ENCODE results near the gene SLC6A9.

Gene SLC6A9

DNA sequence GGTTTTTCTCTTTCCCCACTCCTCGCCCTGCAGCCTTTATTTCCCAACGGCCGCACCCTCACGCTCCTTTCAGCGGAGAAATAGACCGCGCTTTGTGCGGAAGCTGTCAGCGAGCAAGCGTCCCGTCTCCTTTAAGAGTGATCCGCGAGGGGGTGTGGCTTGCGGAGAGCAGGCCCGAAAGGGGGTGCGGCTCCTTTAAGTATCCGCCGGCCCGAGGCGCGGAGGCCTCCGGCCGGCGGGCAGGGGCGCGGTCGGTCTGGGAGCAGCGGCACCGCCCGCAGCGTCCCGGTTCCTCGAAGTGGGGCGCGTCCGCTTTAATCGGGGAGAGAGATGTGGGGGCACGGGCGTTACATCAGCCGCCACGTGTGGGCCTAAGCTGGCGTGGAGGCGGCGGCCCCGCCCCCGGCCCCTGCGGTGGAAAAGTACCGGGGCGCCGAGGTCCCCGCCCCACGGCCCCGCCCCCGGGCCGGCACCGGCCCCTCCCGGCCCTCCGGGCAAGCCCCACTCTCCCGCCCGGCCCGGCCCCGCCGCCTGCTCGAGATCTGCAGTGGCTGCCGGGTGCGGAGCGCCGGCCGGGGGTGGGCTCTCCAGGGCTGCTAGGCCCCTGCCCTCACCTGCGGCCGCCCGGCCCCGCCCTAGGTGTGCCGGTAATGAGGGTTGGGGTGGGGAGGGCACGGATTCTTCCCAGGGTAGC lies 1.2 kb downstream of the SLC6A9 start:
- in situ Hi-C loops (cut with MboI; ENCODE audit: low sequenced_read_pairs): no loop called here

GRCh38 chr1:44029260-44029910 lies 1.9 kb downstream of the SLC6A9 start:
- in situ Hi-C loops (cut with MboI; ENCODE audit: low sequenced_read_pairs): no loop called here

GRCh38 chr1:44027320-44027719 lies 3.9 kb downstream of the SLC6A9 start:
- in situ Hi-C loops (cut with MboI; ENCODE audit: low sequenced_read_pairs): no loop called here

DNA sequence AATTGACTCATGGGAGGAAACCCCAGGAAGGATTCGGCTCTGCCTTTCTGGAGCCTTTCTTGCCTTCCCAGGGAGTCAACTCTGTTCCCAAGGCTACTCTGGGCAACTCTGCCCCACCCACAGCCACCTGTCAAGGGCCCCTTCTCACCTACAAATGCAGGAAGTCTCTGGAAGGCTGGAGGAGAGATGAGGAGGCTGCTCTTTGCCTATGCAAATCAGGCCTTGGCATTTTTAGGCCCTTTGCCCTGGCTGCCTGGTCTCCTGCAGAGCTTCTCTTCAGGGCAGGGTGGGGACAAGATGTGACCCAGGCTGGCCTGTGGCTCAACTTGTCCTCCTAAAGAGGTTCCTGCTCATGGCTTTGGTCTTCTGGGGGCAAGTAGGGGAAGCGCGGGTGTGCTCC lies 5.4 kb downstream of the SLC6A9 start:
- in situ Hi-C loops (cut with MboI; ENCODE audit: low sequenced_read_pairs): no loop called here

DNA sequence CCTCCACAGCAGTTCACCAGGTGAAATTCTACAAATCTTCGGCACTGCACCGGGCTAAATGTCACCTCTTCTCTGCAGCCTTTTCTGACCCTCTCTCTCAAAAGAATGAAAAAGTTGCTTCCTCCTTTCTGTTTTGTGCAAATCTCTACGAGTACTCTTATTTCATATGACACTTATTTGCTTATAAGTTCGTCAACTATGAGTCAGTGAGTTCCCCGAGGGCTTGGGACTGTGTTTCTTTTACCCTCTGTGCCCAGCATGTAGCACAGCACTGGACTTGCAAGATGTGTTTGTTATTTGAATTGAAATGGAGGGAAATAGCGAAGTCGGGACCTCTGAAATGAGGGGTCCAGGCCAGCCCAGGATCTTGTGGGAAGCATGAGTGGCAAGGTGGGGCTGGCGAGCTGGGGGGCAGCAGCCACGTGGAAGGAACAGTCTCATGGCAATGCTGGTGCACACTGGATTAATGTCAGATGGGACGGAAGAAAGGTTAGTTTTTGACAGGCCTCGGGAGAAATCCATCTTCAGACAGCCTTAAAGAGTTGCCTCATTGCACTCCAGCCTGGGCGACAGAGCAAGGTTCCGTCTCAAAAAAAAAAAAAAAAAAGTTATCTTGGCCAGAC lies 6.2 kb downstream of the SLC6A9 start:
- in situ Hi-C loops (cut with MboI; ENCODE audit: low sequenced_read_pairs): no loop called here

DNA sequence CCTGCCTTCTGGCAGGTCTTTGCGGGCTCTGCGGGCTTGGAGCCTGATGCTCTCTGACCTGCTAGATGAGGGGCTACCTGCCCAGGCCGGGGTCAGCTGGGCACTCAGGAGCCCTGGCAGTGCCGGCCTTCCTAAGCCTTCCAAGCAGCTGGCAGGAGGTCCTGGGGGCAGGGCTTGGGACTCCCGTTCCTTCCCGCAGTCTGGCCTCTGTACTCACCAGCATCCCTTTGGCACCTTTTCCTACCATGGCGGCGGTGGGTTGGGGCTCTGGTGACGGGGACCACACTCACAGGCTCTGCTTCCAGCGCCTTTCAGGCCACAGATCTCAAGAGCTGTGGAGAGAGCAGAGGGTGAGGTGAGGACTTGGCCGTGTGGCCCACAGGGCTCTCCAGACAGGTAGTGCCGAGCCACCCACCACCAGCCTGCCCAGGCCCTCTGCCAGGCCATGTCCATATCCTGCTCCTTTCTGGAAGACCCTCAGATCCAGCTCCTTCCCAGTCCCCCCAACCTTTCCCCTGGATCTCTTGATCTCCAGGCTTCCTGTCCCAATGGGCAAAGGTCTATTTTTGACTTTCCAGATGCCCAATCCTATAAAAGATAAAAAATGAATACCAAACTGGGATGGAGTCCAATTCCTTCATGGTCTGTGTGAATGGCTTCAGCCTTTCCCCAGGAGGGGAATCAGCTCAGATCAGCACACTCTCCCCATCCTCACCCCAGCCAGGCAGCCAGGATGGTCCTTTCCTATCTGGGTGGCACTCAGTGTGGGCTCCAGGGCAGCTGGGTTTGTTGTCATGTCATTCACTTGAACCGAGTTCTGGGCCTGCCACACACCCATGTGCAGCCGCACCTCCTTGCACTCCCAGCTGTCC lies 7.0 kb downstream of the SLC6A9 start:
- in situ Hi-C loops (cut with MboI; ENCODE audit: low sequenced_read_pairs): no loop called here

GRCh38 chr1:44021581-44022321 lies 9.5 kb downstream of the SLC6A9 start:
- in situ Hi-C loops (cut with MboI; ENCODE audit: low sequenced_read_pairs): no loop called here

DNA sequence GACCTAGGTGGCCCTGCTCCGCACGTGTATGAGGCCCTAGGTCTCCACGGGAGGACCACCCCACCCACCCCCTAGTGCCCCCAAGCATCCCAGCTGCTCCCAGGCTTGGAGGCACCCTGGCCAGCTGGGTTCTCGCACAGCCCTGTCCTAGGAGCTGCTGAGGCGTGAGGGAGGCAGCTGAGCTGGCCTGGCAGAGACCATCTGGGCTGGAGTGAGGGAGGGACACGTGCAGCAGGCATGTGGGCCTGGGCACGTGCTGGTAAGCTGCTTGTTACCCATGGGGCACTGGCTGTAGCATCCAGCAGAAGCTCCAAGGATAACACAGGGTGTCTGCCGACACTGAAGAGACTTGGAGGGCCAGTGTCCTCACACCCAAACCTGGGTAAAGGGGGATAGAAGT lies 10.1 kb downstream of the SLC6A9 start:
- in situ Hi-C loops (cut with MboI; ENCODE audit: low sequenced_read_pairs): no loop called here

DNA sequence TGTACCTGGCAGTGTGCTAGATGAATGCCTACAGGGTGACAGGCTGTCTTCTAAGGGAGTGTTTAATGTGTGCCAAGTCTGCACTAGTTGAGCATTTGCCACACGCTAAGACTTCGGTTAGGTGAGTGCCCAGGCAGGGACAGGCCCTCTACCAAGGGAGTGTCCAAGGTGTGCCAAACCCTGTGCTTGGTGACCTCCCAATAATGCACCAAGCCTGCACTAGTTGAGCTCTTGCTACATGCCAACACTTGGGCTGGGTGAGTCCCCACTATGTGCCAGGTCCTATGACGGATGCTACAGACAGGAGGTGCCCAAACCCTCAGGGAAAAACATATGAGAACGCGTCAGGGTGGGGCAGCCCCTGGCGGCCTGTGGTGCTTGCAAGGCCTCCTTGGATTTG lies 10.8 kb downstream of the SLC6A9 start:
- in situ Hi-C loops (cut with MboI; ENCODE audit: low sequenced_read_pairs): no loop called here

- in situ Hi-C loops (cut with MboI; ENCODE audit: low sequenced_read_pairs): no loop called here
These were observed 11.8 kb downstream of the SLC6A9 start for GRCh38 chr1:44019466-44019948.

- in situ Hi-C loops (cut with MboI; ENCODE audit: low sequenced_read_pairs): no loop called here
These were observed 14.3 kb downstream of the SLC6A9 start for GRCh38 chr1:44016890-44017400.

GRCh38 chr1:44016041-44016889 lies 15.0 kb downstream of the SLC6A9 start:
- in situ Hi-C loops (cut with MboI; ENCODE audit: low sequenced_read_pairs): no loop called here

DNA sequence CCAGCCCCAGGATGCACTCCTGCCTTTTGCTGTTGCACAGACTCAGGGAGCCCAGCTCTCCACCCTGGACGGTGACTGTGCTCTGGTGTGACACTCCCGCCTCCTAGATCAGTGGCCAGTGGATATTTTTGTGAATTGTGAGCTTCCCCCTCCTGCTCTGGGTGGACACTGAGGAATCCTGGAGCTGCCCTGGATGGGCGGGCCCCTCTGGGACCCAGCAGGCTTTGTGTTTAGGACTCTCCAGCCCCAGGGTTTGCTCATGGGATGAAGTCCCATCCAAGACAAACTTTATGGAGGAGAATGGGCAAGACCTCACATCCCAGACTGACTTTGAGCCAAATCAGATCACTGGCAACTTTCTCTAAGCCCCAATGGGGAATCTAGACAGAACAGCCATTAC lies 16.1 kb downstream of the SLC6A9 start:
- in situ Hi-C loops (cut with MboI; ENCODE audit: low sequenced_read_pairs): no loop called here

- in situ Hi-C loops (cut with MboI; ENCODE audit: low sequenced_read_pairs): no loop called here
These were observed 16.7 kb downstream of the SLC6A9 start for GRCh38 chr1:44014365-44015104.

DNA sequence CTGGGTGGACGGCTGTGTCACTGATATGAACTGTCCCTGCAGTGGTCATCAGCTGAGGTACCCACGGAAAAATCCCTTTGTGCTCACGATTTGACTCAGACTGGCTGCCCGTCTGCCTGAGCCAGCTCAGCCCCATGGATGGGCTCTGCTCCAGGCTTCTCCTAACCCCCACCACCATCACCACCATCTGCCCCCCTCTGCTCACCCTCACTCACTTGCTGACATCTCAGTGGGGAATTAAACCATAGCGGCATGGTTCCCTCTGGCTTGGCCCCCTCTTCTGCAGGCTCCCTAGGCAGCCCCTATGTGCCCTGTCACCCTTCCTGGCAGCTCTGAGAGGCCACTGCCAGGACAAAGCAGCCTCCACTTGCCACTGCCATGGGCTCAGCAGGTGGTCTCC lies 17.3 kb downstream of the SLC6A9 start:
- in situ Hi-C loops (cut with MboI; ENCODE audit: low sequenced_read_pairs): no loop called here

GRCh38 chr1:44012941-44013609 lies 18.2 kb downstream of the SLC6A9 start:
- in situ Hi-C loops (cut with MboI; ENCODE audit: low sequenced_read_pairs): no loop called here

DNA sequence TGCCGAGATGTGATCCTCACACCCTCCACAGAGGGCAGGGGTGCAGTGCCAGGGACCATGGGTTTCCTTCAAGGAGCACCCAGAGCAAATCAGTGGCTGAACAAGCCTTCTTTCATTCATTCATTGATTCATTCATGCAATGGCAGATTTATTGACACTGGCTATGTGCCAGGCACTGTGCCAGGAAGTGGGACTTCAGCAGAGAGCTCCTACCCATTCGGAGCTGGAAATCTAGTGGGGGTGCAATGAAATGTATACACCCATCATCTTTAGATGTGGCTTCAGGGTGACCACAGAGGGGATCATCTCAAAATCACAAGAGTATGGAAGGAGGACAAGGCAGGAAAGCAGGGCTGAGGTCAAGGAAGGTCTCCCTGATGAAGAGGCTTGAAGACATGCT lies 18.9 kb downstream of the SLC6A9 start:
- in situ Hi-C loops (cut with MboI; ENCODE audit: low sequenced_read_pairs): no loop called here

DNA sequence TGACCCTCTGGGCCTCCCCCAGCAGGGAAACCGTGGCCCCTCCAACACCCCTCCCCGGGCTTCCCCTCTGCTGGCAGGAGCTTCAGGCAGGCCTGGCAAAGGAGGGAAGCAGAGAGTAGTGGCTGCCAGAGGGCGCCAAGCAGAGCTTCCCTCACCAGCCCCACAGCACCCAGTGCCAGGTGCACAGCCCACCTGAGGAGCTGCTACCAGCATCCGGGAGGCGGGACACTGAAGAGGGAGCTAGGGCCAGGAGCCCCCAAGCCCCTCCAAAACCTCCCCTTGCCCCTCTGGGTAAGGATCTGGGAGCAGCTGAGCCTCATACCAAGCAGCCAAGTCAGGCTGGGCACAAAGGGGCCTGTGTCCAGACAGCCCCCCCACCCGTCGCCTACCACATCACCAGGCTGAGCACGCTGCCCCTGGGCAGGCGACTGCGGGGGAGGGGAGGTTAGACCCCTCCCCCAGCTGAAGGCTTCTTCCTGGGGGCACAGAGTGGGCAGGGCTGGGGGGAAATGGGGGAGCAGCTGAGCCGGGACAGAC lies 20.3 kb downstream of the SLC6A9 start:
- in situ Hi-C loops (cut with MboI; ENCODE audit: low sequenced_read_pairs): no loop called here
